ENCODE measurements around the gene MLLT10. TPM values are rescaled to one million over a fixed set of nuclear protein-coding genes. Genes with fewer than 3 reads are reported as not detected.

Gene MLLT10
- total RNA-seq, 1 experiment from 2014 or later, result 60.1 TPM

GRCh38 chr10:21529032-21529910 lies 4.8 kb upstream of the MLLT10 start (continued):
- no peak for TF ChIP-seq ATF2 (CRISPR knock-in tag; IDR thresholded peaks at IDR 0.05; ENCODE audit: borderline replicate concordance, low read depth)
- TF ChIP-seq NFE2L1 (CRISPR knock-in tag; IDR thresholded peaks at IDR 0.05), result no peak
- TF ChIP-seq ATF1 (CRISPR knock-in tag; IDR thresholded peaks at IDR 0.05), result no peak
- TF ChIP-seq IRF1 (CRISPR knock-in tag; IDR thresholded peaks at IDR 0.05), result no peak

- CTCF ChIA-PET, result interaction anchor here (1.8 kb wide), 1 partner anchor 34 kb away, joined by 4 read pairs; no protein-coding TSS in a partner anchor
- Mint-ChIP-seq H3K36me3 (no peaks in the 10 kb centered on the region), H3K27me3 (ENCODE audit: low read depth) (no peaks in the 10 kb centered on the region), H3K9me3 (no peaks in the 10 kb centered on the region), H3K4me1 (peaks cover 40% of the 10 kb centered on the region), H3K4me3 (no peak overlapping the region), H3K27ac (no peak overlapping the region)
- no peak for TF ChIP-seq STAT6 (CRISPR knock-in tag; conservative IDR thresholded peaks at IDR 0.05; ENCODE audit: low read depth)
- TF ChIP-seq KAT7 (CRISPR knock-in tag; IDR thresholded peaks at IDR 0.05; ENCODE audit: borderline replicate concordance), result no peak
- TF ChIP-seq IRF2 (CRISPR knock-in tag; IDR thresholded peaks at IDR 0.05; ENCODE audit: borderline replicate concordance, low read depth), result no peak
- TF ChIP-seq E2F4 (CRISPR knock-in tag; IDR thresholded peaks at IDR 0.05; ENCODE audit: borderline replicate concordance, low read depth), result no peak
- no peak for TF ChIP-seq PRRX2 (CRISPR knock-in tag; IDR thresholded peaks at IDR 0.05)
- TF ChIP-seq JAZF1 (CRISPR knock-in tag; IDR thresholded peaks at IDR 0.05), result no peak
- TF ChIP-seq ZNF232 (CRISPR knock-in tag; IDR thresholded peaks at IDR 0.05), result no peak
- TF ChIP-seq SOX15 (CRISPR knock-in tag; IDR thresholded peaks at IDR 0.05), result no peak
- TF ChIP-seq ZSCAN18 (CRISPR knock-in tag; IDR thresholded peaks at IDR 0.05), result no peak
- no peak for TF ChIP-seq HMGXB4 (CRISPR knock-in tag; IDR thresholded peaks at IDR 0.05)
- TF ChIP-seq RORB (CRISPR knock-in tag; IDR thresholded peaks at IDR 0.05), result no peak
- no peak for TF ChIP-seq ZNF425 (CRISPR knock-in tag; conservative IDR thresholded peaks at IDR 0.05)
- no peak for TF ChIP-seq SMAD4 (CRISPR knock-in tag; IDR thresholded peaks at IDR 0.05)
- no peak for TF ChIP-seq SMAD3 (CRISPR knock-in tag; IDR thresholded peaks at IDR 0.05; ENCODE audit: borderline replicate concordance)
- TF ChIP-seq GABPB1 (CRISPR knock-in tag; IDR thresholded peaks at IDR 0.05), result no peak
- no peak for TF ChIP-seq ZNF671 (CRISPR knock-in tag; IDR thresholded peaks at IDR 0.05)
- TF ChIP-seq ERG (CRISPR knock-in tag; IDR thresholded peaks at IDR 0.05), result no peak
- TF ChIP-seq ESRRA (CRISPR knock-in tag; IDR thresholded peaks at IDR 0.05; ENCODE audit: borderline replicate concordance), result no peak
- TF ChIP-seq ATF1 (CRISPR knock-in tag; IDR thresholded peaks at IDR 0.05), result no peak
- no peak for ATAC-seq
- DNase-seq (ENCODE audit: low spot score), result no peak
- POLR2A ChIA-PET, result interaction anchor here (1.0 kb wide), 1 partner anchor 21 kb away, joined by 3 read pairs; no protein-coding TSS in a partner anchor
These were observed 3.9 kb upstream of the MLLT10 start for GRCh38 chr10:21530168-21530567.

All from WTC11 (cell line).